GM18870 (cell line): Measurements from ENCODE around the gene PIK3CD.

Source experiments
- ATAC-seq: cut with Tn5 transposase; IDR thresholded peaks from one replicate; pipeline ENCODE4 v1.9.1; 2021; ENCODE audit warnings: moderate library complexity; ENCODE audit not compliant: unreplicated experiment

Gene PIK3CD

DNA sequence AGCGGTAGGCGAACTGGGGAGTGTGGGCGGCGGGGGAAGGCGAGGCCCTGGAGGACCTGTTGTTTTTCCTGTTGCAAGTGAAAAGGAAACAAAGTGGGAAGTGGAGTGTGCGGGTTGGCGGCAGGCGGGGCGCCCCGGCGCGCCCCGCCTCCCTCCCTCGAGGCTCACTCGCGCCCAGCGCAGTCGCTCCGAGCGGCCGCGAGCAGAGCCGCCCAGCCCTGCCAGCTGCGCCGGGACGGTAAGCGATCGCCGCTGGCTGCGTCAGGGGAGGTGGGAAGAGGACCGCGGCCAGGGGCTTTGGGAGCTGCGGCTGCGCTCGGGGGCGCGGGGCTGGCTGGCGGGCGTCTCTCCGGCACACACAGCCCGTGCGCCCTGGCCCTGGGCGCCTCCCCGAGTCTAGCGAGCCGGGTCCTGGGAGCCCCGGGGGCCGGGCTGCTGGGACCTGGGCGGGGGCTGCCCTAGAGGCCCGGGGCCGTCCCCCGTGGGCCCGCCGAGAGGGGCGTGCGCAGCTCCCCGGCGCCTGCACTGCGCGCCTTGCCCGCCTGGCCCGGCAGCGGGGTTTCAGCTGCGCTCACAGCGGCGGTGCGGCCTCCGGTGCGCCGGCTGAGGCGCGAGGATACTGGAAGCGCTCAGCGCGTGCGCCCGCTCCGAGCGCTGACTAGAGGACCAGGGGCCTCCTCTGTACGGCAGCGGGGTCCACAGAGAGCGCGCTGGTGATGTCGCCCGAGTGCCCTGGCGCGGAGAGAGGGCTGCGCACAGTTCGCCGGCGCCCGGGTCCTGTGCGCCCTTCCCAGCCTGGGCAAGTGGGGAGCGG is at the start of gene PIK3CD:
Gene PIK3CD, plus strand, starts transcription at position 167 of the 814 bp plus-strand sequence. CDS start 58,725 bp downstream, outside the sequence.
- ATAC-seq = no peak

GRCh38 chr1:9601942-9602793 is 49.4 kb upstream of the PIK3CD start:
- ATAC-seq = no peak

DNA sequence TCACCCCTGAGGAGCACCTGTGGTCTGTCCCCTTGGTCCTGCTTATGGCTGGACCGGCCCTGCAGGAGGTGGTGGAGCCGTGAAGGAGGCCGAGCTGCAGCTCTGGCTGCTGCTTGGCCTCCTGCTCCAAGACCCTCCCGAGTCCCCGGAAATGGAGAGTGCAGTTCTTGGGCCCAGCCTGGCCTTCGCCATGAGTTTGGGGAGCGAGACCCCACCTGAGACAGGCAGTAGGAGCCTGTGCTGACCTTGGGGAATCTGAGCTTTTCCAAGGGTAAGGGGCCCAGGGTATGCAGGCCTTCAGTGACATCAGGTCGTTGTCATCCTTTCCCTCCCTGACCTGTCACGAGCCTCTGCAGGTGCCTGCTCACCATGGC is 48.8 kb upstream of the PIK3CD start:
- ATAC-seq = no peak

- no peak for ATAC-seq
Observed at GRCh38 chr1:9603307-9603706, 48.2 kb upstream of the PIK3CD start.

DNA sequence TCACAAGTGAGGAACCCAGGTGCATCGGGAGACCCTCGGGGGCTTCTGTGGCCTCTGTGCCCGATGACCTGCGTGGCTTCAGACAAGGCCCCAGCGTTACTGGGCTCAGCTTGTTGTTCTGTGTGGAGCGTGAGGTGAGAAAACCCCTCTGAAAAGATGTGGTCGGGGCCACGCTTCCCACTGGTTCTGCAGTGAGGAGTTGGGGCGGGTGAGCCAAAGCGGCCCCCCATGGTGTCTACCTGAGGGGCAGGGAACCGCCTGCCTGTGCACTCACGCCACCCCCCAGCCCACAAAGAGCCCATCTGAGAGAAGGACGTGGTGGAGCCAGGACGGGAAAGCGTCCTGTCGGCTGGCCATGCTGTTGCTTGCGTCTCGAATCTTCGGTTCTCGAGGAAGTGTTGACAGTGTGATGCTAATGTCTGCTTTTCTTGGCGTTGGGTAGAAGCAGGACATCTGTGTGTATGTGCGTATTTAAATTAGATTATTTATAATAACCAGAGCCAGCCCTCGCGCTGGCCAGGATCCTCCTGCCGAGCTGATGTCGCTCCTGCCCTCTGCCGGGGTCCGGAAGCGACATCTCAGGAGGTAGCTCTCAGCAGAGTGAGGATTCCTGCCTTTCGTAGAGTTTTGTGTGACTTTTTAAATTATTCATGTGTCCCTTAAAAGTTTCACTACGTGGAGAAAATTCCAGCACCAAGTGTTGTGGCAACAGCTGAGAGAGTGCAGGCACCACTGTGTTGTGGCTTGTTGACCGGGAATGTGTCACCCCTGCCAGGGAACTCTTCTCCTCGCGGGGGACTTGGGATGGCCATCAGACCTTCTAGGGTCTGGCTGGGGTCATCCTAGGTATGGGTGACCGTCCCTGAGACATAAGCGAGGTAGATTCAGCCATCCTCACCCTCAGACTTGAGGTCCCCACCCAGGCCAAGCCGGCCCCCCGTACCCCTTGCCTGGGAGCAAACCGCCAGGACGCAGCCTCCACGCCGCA is 47.5 kb upstream of the PIK3CD start:
- ATAC-seq = no peak

- ATAC-seq = no peak
Observed at GRCh38 chr1:9604836-9605235, 46.7 kb upstream of the PIK3CD start.

DNA sequence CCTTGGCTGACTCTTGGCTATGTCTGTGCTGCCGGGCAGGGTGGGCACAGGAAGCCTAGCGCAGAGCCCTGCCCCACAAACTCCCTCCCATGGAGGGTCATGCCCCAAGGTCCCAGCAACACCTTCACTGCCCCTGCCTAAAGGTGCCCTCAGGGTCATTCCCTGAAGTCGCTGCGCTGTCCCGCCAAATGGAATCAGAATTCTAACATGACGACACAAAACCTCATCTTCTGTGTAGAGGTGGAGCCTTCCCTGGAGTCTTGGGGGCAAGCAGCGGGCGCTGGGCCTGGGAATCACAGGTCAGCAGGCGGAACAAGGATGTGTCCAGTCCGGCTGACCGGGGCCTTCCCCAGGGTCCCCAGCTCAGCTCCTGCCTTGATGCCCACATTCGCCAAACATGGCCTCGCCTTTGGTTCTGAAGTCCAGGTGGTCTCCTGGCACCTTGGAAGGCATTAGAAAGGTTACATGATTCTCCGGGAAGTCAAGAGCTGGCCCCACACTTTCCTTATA is 45.5 kb upstream of the PIK3CD start:
- no peak for ATAC-seq

- ATAC-seq = no peak
Observed at GRCh38 chr1:9606458-9606857, 45.1 kb upstream of the PIK3CD start.

GRCh38 chr1:9606948-9607347 is 44.6 kb upstream of the PIK3CD start:
- ATAC-seq = no peak

GRCh38 chr1:9607352-9607751 is 44.2 kb upstream of the PIK3CD start:
- ATAC-seq = no peak

- ATAC-seq = no peak
Observed at GRCh38 chr1:9609998-9610397, 41.5 kb upstream of the PIK3CD start.

- no peak for ATAC-seq
Observed at GRCh38 chr1:9610548-9610947, 41.0 kb upstream of the PIK3CD start.

- ATAC-seq = no peak
Observed at GRCh38 chr1:9611716-9612115, 39.8 kb upstream of the PIK3CD start.

- no peak for ATAC-seq
Observed at GRCh38 chr1:9612162-9612845, 39.2 kb upstream of the PIK3CD start.

DNA sequence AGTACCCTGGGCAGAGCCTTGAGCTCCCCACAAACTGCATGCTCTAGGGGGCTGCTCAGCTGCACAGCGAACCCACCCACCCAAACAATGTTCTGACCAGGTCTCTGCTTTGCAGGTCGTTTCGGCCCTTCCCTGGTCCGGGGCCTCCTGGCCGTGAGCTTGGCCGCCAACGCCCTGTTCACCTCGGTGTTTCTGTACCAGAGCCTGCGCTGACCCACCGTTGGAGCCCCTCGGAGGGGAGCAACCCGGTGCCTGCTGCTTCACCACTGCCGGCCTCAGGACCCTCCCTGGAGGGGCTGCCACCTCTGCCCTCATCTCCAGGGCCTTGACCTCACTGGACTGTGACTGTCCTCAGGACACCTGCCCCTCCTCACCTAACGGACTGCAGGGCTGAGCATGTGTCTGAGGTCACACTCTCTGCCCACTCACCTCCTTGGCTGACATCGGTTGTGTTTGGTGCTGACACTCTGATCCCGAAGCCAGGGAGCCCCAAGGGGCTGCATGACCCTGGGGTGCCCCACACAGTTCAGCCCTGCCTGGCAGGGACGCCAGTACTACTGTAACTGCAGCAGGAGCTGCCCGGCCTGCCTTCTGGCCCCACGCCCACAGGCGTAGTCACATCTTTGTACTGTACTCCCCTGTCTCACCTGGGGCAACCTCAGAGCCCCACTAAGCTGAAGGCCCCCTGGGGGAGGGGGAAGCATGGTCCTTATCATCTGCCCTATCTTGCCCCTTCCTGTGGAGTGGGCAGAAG is 38.5 kb upstream of the PIK3CD start:
- no peak for ATAC-seq

GRCh38 chr1:9613625-9614299 is 37.8 kb upstream of the PIK3CD start:
- ATAC-seq = no peak

GRCh38 chr1:9615316-9616063 is 36.0 kb upstream of the PIK3CD start:
- no peak for ATAC-seq
